CD4-positive, alpha-beta T cell treated with Interleukin-17A for 4 hours (primary cell): ENCODE data around the gene PRDM16.
"Not testable (repeated sequence)": the region's sequence is repeated elsewhere in the genome, so short reads cannot be mapped to it uniquely, and the experiment has no call there.

ENCODE experiments used
- DNase-seq: peaks from one replicate; pipeline ENCODE4 v3.0.0-alpha.2; 2020; ENCODE audit warnings: mixed read lengths

Gene PRDM16

DNA sequence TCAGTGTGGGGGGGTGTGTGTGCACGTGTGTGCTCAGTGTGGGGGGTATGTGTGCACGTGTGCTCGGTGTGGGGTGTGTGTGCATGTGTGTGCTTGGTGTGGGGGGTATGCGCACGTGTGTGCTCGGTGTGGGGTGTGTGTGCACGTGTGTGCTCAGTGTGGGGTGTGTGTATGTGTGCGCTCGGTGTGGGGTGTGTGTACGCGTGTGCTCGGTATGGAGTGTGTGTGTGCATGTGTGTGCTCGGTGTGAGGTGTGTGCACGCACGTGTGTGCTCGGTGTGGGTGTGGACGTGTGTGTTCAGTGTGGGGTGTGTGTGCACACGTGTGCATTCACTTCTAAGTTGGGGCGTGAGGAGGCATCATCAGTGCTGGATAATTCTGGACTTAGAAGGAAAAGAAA lies 77.9 kb downstream of the PRDM16 start:
- DNase-seq: no peak

DNA sequence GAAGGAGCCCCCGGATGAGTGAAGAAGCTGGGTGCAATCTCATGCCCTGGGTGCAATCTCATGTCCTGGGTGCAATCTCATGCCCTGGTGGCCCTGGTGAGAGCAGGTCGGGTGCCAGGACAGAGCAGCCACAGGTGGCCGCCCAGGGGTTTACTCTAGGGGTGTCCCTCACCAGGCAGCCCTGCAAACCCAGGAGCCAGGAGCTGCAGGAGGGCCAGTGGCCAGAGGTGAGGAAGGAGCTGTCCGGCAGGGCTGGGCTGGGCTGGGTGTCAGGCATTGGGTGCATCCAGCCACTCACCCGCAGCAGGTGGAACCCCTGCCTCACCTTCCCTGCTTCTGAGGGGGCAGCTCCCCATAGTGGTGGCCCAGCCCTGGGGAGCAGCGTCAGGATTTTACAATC lies 79.2 kb downstream of the PRDM16 start:
- no peak for DNase-seq

DNA sequence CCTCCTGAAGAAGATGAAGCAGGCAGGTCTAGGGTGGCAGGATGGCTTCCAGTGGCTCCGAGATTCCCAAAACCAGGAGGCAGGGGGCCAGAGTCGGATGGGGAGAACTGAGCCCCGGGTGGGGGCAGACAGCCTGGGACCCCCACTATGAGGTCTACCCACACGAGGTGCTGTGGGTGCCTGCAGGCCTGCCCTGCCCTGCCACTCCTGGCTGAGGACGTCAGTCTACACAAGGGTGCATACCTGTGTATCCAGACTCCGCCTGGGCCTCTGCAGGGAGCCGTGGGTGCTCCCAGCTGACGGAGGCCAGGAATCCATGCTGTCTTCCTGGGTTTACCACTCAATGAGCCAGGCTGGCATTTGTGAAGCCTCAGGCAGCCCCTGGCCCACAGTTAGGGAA lies 80.3 kb downstream of the PRDM16 start:
- DNase-seq: no peak

DNA sequence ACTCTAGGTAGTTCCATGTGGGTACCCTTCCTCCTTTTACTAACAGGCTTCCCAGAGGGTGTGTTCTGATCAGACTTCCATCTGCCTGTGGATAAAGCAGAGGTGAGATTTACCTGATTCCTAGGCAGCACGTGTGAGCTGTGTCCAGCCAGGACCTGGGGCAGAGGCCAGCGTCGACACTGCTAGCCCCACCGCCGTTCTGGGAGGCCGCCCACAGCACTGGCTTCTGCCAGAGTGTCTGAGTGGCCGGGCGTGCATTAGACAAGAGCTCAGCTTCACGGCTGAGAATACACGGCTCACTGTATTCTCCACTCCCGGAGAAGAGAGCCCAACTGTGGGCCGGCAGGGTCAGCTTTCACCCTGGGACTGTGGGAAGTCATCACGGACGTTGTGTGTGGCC lies 82.5 kb downstream of the PRDM16 start:
- DNase-seq: no peak

DNA sequence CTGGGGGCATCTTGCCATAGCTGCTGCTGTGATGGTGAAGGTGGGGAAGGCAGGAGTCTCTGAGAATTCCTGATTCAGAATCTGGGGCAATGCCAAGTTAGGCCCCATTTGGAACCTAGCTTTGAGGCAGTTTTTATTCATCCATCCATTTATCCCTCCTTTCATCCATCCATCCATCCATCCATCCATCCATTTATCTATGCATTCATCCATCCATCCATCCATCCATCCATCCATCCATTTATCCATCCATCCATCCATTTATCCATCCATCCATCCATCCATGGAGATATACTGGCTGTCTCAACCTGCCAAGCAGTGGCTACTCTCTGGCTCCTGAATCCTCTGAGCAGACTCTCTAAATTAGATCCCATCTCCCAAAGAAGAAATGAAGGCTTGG lies 83.1 kb downstream of the PRDM16 start:
- no peak for DNase-seq

DNA sequence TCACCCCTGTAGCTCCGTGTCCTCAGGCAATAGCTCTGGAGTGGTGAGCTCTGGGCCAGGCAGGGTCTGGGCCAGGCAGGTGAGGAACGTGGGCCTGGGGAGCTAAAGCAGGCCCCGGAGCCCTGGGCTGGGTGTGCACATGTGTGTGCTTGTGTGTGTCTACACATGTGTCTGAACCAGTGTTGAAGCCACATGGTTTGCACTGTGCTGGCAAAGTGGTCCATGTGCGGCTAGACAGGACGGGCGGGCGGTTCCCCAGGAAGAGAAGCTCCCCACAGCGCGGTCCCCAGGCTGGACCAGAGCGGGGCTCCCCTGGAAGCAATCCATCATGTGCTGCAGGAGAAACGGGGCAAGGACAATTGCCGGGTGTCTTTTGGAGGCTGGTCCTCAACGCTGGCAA lies 84.2 kb downstream of the PRDM16 start:
- DNase-seq: no peak

DNA sequence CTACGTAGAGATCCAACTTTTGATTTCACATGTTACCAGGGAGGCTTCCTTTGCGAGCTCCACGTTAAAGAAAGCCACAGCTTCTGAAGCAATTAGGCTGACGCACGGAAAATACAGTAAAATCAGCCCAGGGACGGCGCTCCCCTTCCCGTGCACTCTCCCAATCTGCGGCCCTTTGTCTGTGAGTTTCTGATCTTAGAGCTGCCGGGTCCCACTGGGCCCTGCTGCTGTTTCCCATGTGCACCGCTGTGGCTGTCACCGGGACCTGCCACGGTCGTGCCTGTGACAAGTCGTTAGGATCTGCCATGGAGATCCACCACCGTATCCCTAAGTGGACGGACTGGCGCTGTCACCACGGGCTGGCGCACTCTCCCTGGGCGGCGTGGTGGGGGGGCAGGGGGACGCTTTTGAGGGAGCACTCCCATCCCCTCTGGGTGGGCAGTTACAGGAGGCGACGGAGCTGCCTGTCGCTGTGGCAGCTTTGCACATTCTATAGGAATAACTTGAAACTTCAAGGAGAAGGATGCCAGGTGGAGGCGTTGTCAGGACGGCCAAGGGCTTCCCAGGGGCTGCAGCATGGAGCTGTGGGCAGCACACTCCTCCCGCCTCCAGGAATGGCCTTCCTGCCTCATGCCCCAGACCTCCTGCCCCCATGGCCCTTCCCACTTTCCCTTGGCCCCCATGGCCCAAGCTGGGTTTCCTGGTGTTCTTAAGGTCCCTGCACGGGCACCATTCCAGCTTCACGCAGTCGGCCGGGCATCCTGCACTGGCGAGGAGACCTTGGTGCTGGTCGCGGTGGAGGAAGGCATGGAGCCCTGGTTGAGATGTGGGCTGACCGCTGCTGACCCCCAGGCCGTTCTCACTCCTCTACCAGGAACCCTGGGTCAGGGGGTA lies 85.1 kb downstream of the PRDM16 start:
- DNase-seq: no peak

DNA sequence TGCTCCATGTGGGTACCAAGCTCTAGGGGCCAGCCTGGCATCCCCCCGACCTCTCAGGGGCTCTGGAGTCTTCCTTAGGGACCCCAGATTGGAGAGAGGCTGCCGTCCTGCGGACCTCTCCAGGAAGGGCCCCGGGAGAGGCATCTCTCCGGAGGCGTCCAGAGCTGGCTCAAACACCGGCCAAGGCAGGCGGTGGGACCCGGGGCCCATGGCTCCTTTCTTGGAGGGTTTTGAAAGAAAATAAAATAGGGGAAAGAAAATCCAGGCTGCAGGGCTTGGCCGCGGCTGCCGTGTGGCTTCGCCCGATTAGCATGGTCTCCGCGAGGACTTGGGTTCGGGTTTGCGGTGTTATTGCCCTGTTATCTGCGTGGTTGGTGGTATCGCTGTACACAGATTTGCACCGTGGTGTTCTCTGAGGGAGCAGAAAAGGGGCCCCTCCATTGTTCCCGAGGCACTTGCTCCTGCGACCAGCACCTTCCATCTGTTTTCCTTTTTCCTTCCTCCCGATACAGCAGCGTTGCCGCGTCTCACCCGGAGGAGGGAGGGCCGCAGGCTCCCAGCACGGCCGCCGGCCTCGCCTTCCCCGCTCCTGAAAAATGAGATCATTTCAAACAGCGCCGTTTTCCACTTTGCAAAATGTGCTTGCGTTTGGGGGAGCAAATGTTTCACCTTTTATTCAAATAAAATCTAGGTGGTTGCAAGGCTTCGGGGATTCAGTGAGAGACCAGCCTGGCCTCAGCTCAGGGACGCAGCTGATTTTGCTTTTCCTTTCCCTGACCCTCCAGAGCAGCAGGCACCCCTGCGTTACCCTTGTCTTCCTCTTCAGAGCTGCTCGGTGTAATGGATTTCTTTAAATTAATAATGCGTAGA lies 86.3 kb downstream of the PRDM16 start:
- no peak for DNase-seq

DNA sequence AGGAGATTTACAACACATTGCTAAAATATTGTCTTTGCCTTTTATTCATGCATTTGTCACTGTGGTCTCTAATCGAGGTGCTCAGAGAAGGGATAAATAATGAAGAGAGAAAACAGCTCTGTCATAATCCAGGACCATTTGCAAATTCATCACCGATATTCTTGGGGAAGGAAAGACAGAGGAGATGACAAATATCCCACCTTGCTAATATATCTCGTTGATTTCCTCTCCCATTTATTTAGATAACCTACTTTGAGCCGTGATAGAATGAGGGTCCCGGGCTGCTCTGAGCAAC lies 86.9 kb downstream of the PRDM16 start:
- DNase-seq: no peak

DNA sequence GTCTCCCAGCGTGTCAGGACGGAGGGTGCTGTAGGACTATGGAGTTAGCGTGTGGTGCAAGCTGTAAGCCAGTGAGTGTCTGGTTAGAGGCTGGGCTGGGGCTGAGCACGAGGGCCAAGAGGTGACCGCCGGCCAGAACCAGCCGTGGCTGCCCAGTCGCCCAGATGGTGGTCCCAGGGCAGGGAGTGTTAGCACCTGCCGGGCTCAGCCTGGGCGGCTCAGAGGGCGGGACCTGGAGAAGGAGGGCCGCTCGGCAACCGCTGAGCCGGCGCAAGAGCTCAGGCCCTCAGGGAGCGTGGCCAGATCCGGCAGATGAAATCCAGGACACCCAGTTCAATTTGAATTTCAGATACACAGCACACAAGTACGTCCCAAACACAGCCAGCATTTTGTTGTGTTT lies 87.9 kb downstream of the PRDM16 start:
- DNase-seq: no peak

DNA sequence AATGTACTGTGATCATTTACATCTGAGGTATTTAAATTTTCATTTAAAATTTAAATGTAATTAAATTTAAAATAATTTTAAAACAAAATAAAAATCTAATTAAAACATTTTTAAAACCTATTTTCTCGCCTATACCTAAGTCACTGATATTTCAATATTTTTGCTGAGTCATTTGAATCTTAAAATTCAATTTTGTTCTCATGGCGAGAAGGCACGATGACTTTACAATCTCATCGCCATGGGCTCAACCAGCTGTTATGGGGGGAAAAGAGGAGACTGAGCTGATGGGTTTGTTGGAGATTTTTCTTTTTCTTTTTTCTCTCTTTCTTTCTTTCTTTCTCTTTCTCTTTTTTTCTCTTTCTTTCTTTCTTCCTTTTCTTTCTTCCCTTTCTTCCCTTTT lies 89.3 kb downstream of the PRDM16 start:
- no peak for DNase-seq

DNA sequence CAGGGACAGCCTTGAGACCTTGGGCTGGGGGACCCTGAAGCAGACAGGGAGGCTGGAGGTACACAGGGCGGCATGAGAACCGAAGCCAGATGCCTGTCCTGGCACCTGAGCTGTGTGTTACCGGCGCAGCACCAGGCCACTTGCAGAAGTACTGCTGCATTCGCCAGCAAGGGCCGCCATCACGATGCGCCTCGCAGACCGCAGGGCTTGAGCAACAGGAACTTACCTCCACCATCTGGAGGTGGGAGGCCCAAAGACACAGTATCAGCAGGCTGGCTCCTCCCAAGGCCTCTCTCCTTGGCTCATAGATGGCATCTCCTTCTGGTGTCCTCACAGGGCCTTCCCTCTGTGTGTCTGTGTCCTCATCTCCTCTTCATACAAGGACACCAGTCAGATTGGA lies 90.1 kb downstream of the PRDM16 start:
- DNase-seq: no peak

DNA sequence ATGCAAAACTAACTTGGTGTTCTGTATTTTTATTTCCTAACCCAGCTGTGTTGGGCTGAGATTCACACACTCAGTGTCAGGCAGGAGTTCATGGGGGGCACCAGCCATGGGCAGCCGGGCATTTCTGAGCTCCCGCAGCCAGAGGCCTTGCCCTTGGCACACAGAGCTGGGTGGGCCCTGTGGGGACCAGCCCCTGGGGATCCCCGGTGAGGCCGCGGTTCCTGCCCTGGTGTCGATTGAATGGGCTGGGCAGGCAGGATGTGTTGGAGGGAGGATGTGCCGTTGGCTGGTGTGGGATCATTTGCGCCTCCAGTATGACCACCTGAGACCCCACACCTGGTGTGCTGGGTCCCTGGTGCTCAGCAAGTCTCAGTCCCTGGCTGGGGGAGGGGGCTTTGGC lies 91.0 kb downstream of the PRDM16 start:
- no peak for DNase-seq

DNA sequence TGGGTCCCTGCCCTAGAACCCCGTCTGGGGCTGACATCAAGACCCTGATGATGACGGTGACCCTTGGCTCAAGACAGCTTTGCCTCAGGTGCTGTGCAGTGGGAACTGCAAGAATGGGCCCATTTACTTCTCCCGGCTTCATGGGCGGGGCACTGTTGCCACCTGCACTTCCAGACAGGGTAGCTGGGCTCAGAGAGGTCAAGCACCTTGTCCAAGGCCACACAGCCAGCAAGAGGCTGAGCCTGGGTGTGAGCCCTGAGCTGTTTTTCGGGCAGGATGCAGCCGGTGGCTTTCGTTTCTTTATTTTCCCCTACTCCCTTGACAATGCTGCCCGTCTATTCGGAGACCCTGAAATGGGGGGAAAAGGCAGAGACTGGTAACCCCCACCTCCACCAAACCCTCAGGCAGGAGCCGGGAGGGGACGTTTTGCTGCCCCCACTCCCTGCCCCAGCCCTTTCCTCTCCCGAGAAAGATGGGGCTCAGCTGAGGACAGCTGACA lies 91.7 kb downstream of the PRDM16 start:
- no peak for DNase-seq

DNA sequence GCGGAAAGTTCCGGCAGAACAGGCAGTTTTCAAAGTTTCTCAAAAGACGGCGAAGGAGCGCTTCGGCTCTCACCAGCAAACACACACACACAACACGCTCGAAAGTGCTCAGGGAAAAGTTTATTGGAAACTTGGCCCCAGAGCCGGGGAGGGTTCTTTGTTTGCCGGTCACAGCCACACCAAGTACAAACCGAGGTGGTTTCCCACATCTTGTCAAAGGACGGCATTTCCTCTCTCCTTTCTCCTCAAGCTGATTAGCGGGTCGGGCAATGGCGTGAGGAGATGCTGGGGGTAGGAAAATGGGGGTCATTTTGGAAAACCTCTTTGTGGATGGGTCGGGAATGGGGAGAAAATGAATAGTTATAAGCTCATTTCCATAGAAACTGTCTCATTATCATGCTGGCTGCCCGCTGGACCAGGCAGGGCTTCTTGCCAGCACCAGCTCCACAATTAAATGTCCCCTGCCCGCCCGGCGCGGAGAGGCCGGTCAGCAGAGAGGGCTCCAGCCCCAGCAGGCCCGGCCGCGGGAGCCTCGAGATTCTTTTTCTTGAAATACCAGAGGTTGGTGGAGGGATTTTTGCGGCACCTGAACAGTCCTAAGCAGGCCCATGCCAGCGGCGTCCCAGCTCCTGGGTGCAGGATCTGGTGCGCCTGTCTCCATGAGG lies 92.3 kb downstream of the PRDM16 start:
- no peak for DNase-seq

DNA sequence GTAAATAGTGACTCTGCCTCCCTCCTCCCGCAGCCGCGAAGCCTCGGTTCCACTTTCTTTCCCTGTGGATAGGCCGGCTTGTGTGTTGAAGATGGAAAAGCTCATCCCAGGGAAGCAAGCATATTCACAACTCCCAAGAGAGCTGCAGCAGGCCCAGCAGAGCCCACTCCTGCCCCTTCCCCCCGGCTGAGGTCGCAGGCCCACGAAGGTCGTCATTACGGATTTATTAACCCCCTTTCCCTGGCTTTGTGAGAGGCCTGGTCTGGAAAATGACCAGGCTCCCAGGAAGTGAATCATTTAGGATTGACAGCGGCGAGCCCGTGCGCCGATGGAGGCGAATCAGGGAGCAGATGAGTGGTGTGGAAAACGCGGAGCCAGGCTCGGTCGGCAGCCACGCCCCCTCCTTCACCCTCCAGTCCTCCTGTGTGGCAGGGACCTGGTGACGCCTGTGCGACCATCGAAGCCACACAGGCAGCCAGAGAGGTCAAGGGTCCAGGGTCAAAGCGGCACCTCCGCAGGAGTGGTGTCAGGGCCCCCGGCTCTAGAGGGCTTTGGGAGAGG lies 93.4 kb downstream of the PRDM16 start:
- no peak for DNase-seq

DNA sequence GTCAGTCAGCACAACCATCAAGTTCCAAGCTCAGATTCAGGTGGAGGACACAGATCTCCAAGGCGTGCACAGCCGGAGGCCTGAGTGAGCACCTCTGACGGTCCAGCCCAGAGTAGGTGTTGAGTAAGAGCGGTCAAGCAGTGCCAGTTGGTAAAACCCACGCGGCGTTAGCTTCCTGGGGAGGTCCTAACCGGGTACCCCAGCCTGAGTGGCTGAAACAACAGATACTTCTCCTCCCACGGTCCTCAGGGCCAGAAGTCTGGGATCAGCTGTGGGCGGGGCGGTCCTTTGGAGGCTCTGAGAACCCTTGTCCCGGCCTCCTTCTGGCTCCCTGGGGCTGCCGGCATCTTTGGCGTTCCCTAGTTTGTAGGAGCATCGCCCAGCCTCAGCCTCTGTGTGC lies 94.4 kb downstream of the PRDM16 start:
- no peak for DNase-seq

DNA sequence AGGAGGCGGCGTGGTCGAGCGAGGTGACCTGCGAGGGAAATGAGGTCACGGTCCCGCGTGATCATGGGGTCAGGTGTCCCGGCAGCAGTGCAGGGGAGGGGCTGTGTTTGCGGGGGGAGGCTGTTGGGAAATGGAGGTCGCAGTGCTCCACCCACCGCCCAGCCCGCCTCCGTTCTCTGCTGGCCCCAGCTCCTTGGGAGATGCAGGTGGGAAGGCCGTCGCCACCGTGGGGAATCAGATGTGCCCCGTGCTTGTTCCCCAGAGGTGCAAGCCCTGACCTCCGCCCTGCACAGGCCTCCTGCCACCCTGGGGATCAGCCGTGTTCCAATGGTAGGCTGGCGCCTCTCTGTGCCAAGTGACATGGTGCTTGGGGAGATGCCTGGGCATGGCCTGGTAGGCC lies 95.7 kb downstream of the PRDM16 start:
- no peak for DNase-seq

DNA sequence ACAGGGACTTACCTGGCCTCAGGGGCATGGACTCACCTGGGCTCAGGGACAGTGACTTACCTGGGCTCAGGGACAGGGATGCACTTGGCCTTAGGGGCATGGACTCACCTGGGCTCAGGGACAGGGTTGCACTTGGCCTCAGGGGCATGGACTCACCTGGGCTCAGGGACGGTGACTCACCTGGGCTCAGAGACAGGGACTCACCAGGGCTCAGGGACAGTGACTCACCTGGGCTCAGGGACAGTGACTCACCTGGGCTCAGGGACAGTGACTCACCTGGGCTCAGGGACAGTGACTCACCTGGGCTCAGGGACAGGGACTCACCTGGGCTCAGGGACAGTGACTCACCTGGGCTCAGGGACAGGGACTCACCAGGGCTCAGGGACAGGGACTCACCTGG lies 96.2 kb downstream of the PRDM16 start:
- DNase-seq: not testable (repeated sequence)

DNA sequence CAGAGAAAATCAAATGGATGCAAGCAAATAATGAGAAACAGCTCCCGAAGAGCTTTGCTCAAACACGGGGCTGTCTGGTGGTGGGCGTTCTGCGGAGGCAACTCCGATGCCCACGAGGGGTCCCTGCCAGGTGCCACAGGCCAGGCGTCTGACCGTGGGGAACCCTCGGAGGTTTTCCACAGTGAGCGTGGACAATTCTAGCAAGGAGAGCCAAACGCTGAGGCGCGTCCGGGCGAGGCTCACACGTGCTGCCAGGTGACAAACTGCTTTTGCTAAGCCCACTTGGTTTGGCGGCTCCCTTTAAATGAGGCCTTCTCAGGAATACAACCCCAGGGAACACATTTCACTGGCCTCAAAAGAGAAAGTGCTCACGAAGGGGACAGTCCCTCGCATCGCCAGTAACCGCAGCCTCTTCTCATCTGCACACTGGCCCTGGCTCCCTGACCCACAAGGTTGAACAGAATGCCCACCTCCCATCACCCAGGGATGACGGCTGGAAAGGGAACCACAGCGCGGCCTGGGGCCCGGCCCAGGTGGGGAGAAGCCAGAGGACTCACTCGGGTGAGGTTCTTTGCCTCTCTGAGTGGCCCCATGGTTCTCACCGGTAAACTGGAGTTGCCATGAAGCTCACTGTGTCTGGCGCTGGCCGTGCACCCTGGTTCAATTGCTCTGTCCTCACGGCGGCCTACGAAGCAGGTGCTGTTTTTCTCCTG lies 97.4 kb downstream of the PRDM16 start:
- DNase-seq: no peak

DNA sequence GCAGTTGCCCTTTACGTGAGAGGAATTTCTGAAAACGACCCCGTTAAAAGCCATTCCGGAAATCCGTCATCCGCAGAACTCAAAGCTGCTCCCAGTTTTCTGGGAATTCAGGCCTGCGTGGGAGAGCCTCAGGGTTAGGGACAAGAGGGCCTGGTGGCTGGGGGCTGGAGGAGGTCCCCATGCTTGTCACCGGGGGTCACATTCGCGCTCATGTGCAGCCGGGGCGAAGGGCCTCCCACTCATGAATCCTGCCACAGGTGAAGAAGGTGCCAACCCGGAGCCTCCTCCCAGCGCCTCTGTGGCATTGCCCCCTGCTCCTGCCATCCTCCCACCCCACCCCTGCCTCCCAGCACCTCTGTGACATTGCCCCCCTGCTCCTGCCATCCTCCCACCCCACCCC lies 98.3 kb downstream of the PRDM16 start:
- no peak for DNase-seq

DNA sequence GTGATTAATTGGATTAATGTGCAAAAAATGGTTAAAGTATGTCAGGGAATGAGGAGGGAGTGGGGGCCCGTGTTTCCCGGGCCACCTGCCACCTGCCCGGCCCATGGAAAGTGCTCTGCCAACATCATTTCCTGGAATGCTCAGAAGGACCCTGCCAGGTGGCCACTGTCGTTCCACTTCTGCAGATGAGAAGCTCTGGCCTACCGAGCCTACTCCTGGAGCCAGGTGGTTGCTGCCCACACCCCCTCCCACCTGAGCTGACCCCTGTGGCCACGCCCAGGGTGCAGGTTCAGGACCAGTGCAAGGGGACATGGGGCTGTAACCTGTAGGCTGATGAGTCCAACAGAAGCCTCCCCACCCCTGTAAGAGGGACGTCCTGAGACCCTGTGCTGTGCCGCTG lies 99.7 kb downstream of the PRDM16 start:
- no peak for DNase-seq
